CD4-positive, alpha-beta T cell treated with Interleukin-12 subunit alpha and Interleukin-12 subunit beta, for 1 hour (primary cell): ENCODE data around the gene POLR2J3.
"Not testable (repeated sequence)": the region's sequence is repeated elsewhere in the genome, so short reads cannot be mapped to it uniquely, and the experiment has no call there.

Source experiments
- DNase-seq: peaks from one replicate; pipeline ENCODE4 v3.0.0-alpha.2; 2020

The POLR2J3 gene

GRCh38 chr7:102581722-102582121, 9.3 kb upstream of the POLR2J3 start:
- not testable (repeated sequence) for DNase-seq

GRCh38 chr7:102578486-102578885, 6.1 kb upstream of the POLR2J3 start:
- DNase-seq, result not testable (repeated sequence)

DNA sequence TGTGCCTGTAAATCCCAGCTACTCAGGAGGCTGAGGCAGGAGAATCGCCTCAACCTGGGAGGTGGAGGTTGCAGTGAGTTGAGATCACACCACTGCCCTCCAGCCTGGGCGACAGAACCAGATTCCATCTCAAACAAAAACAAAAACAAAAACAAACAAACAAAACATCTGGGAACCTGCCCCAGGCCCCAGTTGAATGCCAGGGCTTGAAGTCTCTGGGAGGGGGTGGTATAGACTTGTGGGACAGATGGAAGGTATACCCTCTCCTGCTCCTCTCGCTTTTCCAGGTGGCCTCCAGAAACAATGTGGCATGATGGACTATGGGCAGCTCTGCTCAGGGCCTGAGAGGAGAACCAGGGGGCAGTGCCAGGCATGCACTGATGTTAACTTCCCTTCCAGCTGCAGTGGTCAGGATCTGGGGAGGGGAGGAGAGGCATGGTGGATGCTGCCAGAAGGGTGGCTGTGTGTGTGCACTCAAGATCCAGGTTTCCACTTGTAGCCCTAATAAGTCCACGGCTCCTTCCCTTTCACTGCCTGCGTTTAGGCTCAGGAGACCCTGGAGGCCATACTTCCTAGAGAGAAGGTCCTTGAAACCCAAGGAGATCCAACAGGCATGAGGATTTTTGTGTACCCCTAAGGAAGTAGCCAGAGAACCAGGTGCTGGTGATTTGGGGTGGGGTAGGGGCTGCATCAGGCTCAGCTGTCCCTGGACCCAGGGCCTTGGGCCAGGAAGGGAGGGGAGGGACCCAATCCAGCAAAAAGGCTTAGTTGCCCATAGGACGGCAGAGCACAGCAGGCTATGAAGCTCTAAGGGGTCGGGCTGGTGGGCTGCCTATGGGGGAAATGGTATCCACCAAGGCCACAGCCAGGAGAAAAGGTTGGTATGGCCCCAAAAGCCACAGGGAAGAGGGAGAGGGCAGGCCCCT, 5.2 kb upstream of the POLR2J3 start:
- not testable (repeated sequence) for DNase-seq

- not testable (repeated sequence) for DNase-seq
These were observed 4.0 kb upstream of the POLR2J3 start for GRCh38 chr7:102576363-102576762.

DNA sequence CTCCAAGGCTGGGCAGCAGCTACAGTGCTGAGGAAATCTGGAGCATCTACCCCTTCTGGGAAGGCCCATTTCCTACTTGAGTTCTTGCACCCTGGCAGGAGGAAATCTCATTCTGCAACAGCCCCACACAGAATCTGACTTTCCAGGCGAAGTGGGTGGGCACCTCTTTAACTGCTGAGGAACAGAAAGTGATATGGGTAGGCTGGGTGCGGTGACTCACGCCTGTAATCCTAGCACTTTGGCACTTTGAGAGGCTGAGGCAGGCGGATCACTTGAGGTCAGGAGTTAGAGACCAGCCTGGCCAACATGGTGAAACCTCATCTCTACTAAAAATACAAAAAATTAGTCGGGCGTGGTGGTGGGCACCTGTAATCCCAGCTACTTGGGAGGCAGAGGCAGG, 2.2 kb upstream of the POLR2J3 start:
- not testable (repeated sequence) for DNase-seq

DNA sequence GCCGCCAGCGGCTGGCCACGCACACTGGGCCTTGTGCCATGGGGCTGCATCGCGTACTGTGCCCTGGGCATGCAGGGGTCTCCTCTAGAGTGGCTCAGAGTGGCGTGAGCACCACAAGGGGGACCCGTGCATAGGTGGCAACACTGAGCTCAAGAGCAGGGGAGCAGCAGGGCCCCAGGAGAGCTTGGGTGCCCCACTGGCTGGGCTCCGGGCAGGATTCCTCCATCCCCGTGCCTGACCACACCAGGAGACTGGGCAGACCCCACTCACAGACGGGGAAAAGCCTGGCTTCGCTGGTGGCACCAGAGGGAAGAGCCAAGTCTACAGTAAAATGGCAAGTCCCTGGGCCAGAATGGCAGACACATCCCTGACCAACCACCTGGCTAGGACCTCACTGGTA, 3.8 kb downstream of the POLR2J3 start:
- not testable (repeated sequence) for DNase-seq

DNA sequence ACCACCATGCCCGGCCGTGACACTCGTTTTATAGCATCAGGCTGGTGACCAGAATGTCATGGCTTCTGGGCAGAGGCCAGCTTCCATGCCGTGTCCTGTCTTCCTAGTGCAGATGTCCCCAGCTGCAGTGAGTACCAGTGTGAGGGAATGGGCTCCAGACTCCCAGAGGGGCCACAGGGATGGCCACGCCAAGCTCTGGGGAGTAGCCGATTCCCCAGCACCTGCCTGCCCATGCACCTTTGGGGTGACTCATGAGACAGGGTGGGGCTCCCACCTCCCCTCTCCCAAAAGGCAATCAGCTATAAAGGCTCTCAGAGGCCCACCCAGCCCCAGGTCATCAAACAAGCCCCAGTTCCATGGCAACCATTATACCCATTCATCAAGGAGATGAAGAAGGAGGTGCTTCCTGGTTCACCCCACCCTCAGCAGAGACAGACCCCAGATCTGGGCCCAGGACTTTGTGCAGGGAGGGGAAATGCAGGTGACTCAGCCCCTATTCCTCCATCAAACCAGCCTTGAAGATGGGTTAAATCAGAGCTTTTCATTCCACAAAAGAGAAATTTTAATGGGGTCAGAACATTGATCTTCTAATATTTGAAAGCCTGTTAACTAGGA, 21.5 kb downstream of the POLR2J3 start, which contains the start of gene SPDYE2:
TSS of gene SPDYE2 (plus strand) at position 419 of the 615 bp plus-strand sequence. CDS start 2,030 bp downstream, outside the sequence.
- DNase-seq, result not testable (repeated sequence)

- not testable (repeated sequence) for DNase-seq
These were observed 26.0 kb downstream of the POLR2J3 start for GRCh38 chr7:102546353-102546752.

- DNase-seq, result not testable (repeated sequence)
These were observed 27.1 kb downstream of the POLR2J3 start for GRCh38 chr7:102545288-102545687.

GRCh38 chr7:102544372-102544771, 28.0 kb downstream of the POLR2J3 start:
- not testable (repeated sequence) for DNase-seq

DNA sequence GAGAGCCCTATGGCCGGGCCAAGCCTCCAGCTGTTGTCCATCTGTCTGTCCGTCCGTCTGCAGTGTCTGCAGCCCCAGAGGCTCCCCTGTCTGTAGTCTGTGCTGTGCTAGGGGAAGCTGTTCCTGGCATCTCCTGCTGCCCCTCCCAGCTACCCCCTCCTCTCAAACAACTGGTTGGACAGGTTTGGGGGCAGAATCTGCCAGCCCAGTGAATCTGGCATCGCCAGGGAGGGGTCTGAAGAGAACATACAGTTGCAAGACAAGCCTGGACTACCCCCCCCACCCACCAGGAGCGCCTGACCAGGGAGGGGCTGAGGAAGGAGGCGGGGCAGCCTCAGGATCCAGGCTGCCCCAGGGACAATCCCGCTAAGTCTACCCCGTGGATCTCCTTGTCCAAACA, 28.8 kb downstream of the POLR2J3 start, which contains the start of gene UPK3BL2:
TSS of gene UPK3BL2 (minus strand) at position 101 of the 400 bp plus-strand sequence. CDS start at position 41, 60 bp downstream.
- not testable (repeated sequence) for DNase-seq

DNA sequence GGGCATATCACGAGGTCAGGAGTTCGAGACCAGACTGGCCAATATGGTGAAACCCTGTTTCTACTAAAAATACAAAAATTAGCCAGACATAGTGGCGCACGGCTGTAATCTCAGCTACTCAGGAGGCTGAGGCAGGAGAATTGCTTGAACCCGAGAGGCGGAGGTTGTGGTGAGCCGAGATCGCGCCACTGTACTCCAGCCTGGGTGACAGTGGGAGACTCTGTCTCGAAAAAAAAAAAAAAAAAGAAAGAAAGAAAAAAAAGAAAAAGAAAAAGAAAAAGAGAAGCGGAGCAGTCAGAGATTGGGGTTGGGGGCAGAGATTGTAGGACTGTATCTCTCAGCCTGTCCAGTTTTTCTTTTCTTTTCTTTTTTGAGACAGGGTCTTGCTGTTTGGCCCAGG, 29.6 kb downstream of the POLR2J3 start:
- not testable (repeated sequence) for DNase-seq

DNA sequence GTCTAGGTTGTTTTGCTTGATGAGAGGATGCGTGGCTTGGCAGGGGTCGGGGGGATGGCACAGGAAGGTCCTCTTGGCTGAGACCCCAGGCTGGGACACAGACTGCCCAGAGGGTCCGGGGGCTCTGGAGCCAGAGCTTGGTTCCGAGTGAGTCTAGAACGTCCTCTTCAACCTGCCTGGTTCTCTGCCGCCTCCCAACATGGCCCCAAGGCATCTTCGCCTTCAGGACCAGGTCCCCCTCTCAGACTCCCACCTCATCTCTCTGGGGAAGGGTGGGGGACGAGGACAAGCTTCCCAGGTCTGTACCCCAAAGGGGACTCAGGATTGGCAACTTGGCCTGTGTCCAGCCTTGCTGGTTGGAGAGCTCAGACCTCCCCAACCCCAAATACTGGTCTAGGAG, 30.3 kb downstream of the POLR2J3 start:
- not testable (repeated sequence) for DNase-seq

GRCh38 chr7:102540604-102541003, 31.8 kb downstream of the POLR2J3 start:
- DNase-seq, result not testable (repeated sequence)

- DNase-seq, result not testable (repeated sequence)
These were observed 37.2 kb downstream of the POLR2J3 start for GRCh38 chr7:102535062-102535615.

GRCh38 chr7:102532127-102532526, 40.3 kb downstream of the POLR2J3 start:
- not testable (repeated sequence) for DNase-seq

DNA sequence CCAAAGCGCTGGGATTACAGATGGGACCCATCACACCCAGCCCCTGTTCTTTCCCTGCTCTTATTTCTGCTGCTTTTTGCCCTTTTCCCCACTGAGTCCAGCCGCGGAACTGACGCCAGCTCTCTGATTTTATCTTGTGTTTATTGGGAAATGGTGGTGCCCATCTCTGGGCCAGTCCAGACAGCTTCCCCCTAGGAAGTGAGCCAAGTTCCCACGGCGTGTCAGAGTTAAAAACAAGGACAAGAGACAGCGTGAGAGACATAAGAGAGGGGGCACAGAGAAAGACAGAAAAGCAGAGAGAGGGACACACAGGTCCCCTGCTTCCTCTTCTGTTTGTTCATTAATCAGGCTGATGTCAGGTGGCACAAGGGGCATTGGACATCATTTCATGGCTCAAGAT, 40.8 kb downstream of the POLR2J3 start:
- not testable (repeated sequence) for DNase-seq

DNA sequence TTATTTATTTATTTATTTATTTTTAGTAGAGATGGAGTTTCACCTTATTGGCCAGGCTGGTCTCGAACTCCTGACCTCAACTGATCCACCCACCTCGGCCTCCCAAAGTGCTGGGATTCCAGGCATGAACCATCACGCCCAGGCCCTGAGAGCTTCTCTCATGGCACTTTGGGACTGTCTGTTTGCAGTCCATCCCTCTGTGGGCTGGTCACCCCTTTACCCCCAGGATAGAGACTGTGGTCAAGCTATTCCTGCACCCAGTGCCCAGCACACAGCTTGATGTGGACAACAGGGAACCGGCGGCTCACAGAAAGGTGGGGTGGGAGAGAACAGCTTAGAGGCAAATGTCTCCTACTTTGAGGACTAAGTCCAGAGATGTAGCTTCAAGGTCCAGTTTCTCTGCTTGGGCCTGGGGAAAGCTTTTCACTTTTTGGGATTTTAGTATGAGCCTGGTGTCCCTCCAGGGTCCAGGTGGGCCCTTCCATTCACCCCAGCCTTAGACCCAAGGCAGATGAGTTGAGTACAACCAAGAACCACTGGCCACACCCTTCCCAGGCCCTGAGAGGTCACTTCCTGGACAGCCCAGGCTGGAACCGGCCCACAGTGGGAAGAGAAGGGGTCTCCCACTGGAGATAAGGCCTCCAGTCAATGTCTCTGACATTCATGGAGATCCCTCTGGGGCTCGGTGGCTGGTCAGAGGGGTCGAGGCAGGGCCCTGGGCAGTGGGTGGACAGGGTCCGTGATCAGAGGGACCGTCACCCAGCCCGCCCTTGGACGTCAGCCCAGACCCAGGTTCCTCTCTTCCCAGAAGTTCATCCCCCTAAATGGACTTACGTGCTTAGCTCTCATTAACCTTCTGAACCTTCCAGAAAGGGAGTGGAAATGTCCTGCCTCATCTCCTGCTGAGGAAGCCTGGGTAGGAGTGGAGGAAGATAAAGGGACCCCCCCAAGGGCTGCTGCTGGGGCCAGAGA, 44.3 kb downstream of the POLR2J3 start:
- DNase-seq, result not testable (repeated sequence)

DNA sequence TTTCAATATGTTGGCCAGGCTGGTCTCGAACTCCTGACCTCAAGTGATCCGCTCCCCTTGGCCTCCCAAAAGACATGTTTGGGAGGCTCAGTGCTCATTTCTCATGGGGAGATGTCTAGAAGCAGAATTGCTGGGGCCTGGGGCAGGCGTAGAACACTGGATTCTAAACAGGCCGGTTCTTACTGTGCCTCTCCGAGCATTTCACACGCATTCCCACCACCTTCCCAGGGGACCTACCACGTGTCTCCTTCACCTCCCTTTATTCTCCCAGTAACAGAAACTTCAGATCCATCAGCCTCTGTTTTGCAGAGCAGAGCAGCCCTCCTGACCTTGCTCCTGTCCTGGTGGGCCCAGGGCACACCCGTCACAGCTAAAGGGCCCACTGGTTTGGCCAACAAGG, 45.2 kb downstream of the POLR2J3 start:
- DNase-seq, result not testable (repeated sequence)

DNA sequence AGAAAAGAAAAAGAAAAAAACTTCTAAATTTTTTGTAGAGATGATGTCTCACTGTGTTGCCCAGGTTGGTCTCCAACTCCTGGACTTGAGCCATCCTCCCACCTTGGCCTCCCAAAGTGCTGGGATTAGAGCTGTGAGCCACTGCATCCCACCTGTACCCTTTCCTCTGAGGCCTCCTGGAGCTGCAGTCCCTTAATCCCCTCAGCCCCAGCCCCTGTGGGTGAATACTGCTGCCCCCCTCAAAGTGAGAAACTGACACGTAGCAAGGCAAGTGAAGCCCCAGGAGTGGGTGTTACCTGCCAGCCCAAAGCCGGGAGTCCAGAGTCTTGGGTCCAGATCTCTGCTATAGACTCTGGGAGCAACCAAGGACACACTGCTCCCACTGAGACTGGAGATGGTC, 47.6 kb downstream of the POLR2J3 start:
- DNase-seq, result not testable (repeated sequence)

DNA sequence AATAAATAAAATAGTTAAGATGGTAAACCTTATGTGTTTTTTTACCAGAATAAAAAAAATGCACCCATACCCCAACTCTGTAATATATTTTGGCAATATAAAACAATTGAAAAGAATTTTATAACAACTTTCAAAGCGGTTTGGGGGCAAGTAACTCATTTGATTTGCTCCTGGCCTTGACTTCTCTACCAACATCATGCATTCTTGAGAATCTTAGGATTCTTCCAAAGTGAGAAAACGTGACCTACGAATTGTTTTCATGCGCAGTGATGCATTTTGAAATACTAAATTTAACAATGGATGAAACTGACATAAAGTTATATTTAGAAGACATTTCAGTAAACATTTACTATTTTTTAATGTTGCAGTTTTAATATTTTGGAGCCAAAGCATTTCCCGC, 51.6 kb downstream of the POLR2J3 start:
- DNase-seq, result not testable (repeated sequence)

DNA sequence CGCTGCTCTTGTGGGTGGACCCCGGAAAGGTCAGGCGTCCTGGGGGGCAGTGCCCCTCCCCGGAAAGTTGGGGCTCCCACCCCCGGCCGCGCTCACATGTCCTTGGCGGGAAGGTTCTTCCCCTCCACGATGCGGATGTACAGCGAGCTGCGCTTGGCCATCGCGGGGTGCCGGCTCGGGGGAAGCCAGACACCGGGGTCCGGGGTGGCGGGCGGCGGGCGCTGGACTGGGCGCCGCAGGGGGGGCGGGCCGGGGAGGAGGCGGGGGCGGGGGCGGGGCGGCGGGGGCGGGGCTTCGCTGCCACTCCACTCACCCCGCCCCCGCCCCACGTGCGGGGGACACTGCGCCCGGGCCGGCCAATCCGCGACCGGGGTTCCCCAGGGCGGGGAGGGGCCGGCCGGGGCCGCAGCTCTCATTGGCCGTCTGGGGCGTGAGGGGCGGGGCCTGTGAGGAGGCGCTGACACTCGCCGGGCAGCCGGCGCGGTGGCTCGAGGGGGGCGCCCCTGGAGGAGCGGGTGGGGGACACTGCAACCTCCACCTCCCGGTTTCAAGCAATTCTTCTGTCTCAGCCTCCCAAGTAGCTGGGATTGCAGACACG, 54.7 kb downstream of the POLR2J3 start, which contains the start of gene RASA4B:
TSS of gene RASA4B (minus strand) at position 228 of the 598 bp plus-strand sequence. CDS start at position 161, 67 bp downstream.
- peak; percentile 43 for DNase-seq
